ENCODE results near the gene RASGRF2. TPM values are rescaled to one million over a fixed set of nuclear protein-coding genes. Genes with fewer than 3 reads are reported as not detected.

The RASGRF2 gene
- total RNA-seq, 2 experiments from 2014 or later = 0.06 to 0.13 TPM

- H3K4me2 ChIP-seq (ENCODE audit: low read length) = no peak overlapping the region
- intact Hi-C loops (cut with micrococcal nuclease; ENCODE audit: unreplicated experiment) = no loop called here
- no peaks in the 10 kb centered on the region for H3K9me2 ChIP-seq (ENCODE audit: insufficient read depth, low read length)
- H3K36me3 ChIP-seq (ENCODE audit: insufficient read depth, low read length) = no peaks in the 10 kb centered on the region
- ChIA-PET CTCF (ENCODE audit: unreplicated experiment) (no interaction called here), POLR2A (no interaction called here)
- H3K27ac ChIP-seq (ENCODE audit: low read depth, low read length, poor library complexity, severe bottlenecking) = no peak overlapping the region
- H3K9me3 ChIP-seq (ENCODE audit: low read length) = no peaks in the 10 kb centered on the region
- DNase-seq (ENCODE audit: low spot score) = no peak
- no peaks in the 10 kb centered on the region for H3K79me2 ChIP-seq (ENCODE audit: insufficient read depth, low read depth, low read length)
- TF ChIP-seq CTCF (conservative IDR thresholded peaks at IDR 0.05; ENCODE audit: low read length) (no peak), EZH2phosphoT487 (IDR thresholded peaks at IDR 0.05; ENCODE audit: borderline replicate concordance, low read depth, low read length) (no peak)
- H3K4me1 ChIP-seq (ENCODE audit: insufficient read depth, low read length, poor library complexity, severe bottlenecking) = no peaks in the 10 kb centered on the region
- H2AFZ ChIP-seq (ENCODE audit: low read length) = no peak overlapping the region
- no TSS peak for BruUV-seq (replicated peaks)
- no peak overlapping the region for H3K4me3 ChIP-seq (ENCODE audit: low read depth, low read length, poor library complexity, severe bottlenecking)
- no peaks in the 10 kb centered on the region for H4K20me1 ChIP-seq (ENCODE audit: insufficient read depth, low read length)
Observed at GRCh38 chr5:80964491-80964890, 4.3 kb downstream of the RASGRF2 start.

- no TSS peak for BruUV-seq (replicated peaks)
- Histone ChIP-seq H3K4me3 (ENCODE audit: low read depth, low read length, poor library complexity, severe bottlenecking) (no peak overlapping the region), H3K9me2 (ENCODE audit: insufficient read depth, low read length) (no peaks in the 10 kb centered on the region), H3K27ac (ENCODE audit: low read depth, low read length, poor library complexity, severe bottlenecking) (no peak overlapping the region), H3K9me3 (ENCODE audit: low read length) (no peaks in the 10 kb centered on the region), H3K4me1 (ENCODE audit: insufficient read depth, low read length, poor library complexity, severe bottlenecking) (no peaks in the 10 kb centered on the region), H2AFZ (ENCODE audit: low read length) (no peak overlapping the region), H3K79me2 (ENCODE audit: insufficient read depth, low read depth, low read length) (no peaks in the 10 kb centered on the region), H3K4me2 (ENCODE audit: low read length) (no peak overlapping the region), H3K36me3 (ENCODE audit: insufficient read depth, low read length) (no peaks in the 10 kb centered on the region), H4K20me1 (ENCODE audit: insufficient read depth, low read length) (no peaks in the 10 kb centered on the region)
- ChIA-PET CTCF (ENCODE audit: unreplicated experiment) (no interaction called here), POLR2A (no interaction called here)
- DNase-seq (ENCODE audit: low spot score) = no peak
- intact Hi-C loops (cut with micrococcal nuclease; ENCODE audit: unreplicated experiment) = no loop called here
- no peak for TF ChIP-seq EZH2phosphoT487 (IDR thresholded peaks at IDR 0.05; ENCODE audit: borderline replicate concordance, low read depth, low read length)
- no peak for TF ChIP-seq CTCF (conservative IDR thresholded peaks at IDR 0.05; ENCODE audit: low read length)
Observed at GRCh38 chr5:80964919-80965318, 4.8 kb downstream of the RASGRF2 start.

GRCh38 chr5:80967500-80968181, 7.5 kb downstream of the RASGRF2 start:
- Histone ChIP-seq H3K27ac (ENCODE audit: low read depth, low read length, poor library complexity, severe bottlenecking) (no peak overlapping the region), H3K9me3 (ENCODE audit: low read length) (no peaks in the 10 kb centered on the region), H4K20me1 (ENCODE audit: insufficient read depth, low read length) (no peaks in the 10 kb centered on the region), H3K79me2 (ENCODE audit: insufficient read depth, low read depth, low read length) (no peaks in the 10 kb centered on the region), H3K36me3 (ENCODE audit: insufficient read depth, low read length) (no peaks in the 10 kb centered on the region), H2AFZ (ENCODE audit: low read length) (no peak overlapping the region), H3K9me2 (ENCODE audit: insufficient read depth, low read length) (no peaks in the 10 kb centered on the region), H3K4me2 (ENCODE audit: low read length) (no peak overlapping the region), H3K4me3 (ENCODE audit: low read depth, low read length, poor library complexity, severe bottlenecking) (no peak overlapping the region), H3K4me1 (ENCODE audit: insufficient read depth, low read length, poor library complexity, severe bottlenecking) (no peaks in the 10 kb centered on the region)
- POLR2A ChIA-PET = interaction anchor here (0.6 kb wide), 2 partner anchors 256 to 446 kb away, joined by 3 to 4 read pairs; no protein-coding TSS in a partner anchor
- BruUV-seq (replicated peaks) = no TSS peak
- no peak for TF ChIP-seq CTCF (conservative IDR thresholded peaks at IDR 0.05; ENCODE audit: low read length)
- CTCF ChIA-PET (ENCODE audit: unreplicated experiment) = no interaction called here
- DNase-seq (ENCODE audit: low spot score) = no peak
- intact Hi-C loops (cut with micrococcal nuclease; ENCODE audit: unreplicated experiment) = no loop called here
